Bronchial epithelial cell (primary cell): ENCODE results near the gene GPR15. TPM values are rescaled to one million over a fixed set of nuclear protein-coding genes. Genes with fewer than 3 reads are reported as not detected.

Experiments
- DNase-seq: peaks from one replicate; pipeline ENCODE4 v3.0.0-alpha.2; 2010; ENCODE audit warnings: low read depth
- FAIRE-seq: peaks from 2 replicates; lab custom pipeline; 2011; peaks lifted over from hg19 to GRCh38; lab: Jason Lieb, UNC
- H3K27me3 ChIP-seq: 2 replicates; pipeline ENCODE4 v1.5.1; 2011; ENCODE audit warnings: low read length; ENCODE audit not compliant: control insufficient read depth, insufficient read depth
- H3K36me3 ChIP-seq: 2 replicates; pipeline ENCODE4 v1.5.1; 2011; ENCODE audit warnings: low read length; ENCODE audit not compliant: control insufficient read depth, insufficient read depth
- H3K4me3 ChIP-seq: 2 replicates; pipeline ENCODE4 v1.5.1; 2011; ENCODE audit warnings: mild to moderate bottlenecking, low read depth, low read length, control low read depth
- CTCF ChIP-seq: IDR thresholded peaks from 2 replicates; pipeline ENCODE4 v1.5.1; 2011; ENCODE audit warnings: mild to moderate bottlenecking, moderate library complexity, low read length, control low read depth, inconsistent platforms; ENCODE audit not compliant: insufficient read depth, severe bottlenecking
- total RNA-seq: library from RNA; depleted of rRNA; stranded (reverse); fragments of >200 nt; gene quantifications from 2 replicates; pipeline ENCODE4 v1.2.1, GENCODE V29; 2014

GPR15 gene
- total RNA-seq, 1 donor from 2014 or later = not detected

GRCh38 chr3:98513736-98514135 is 18.0 kb upstream of the GPR15 start:
- no peak overlapping the region for H3K4me3 ChIP-seq
- H3K27me3 ChIP-seq = no peaks in the 10 kb centered on the region
- peaks cover 6% of the 10 kb centered on the region for H3K36me3 ChIP-seq
- DNase-seq (peak; percentile 12), FAIRE-seq (no peak)
- TF ChIP-seq CTCF = no peak

GRCh38 chr3:98514948-98515347 is 16.8 kb upstream of the GPR15 start:
- peaks cover 11% of the 10 kb centered on the region for H3K36me3 ChIP-seq
- no peak overlapping the region for H3K4me3 ChIP-seq
- no peak for DNase-seq
- no peak for TF ChIP-seq CTCF
- H3K27me3 ChIP-seq = no peaks in the 10 kb centered on the region
- FAIRE-seq = no peak

GRCh38 chr3:98518816-98519215 is 13.0 kb upstream of the GPR15 start:
- H3K27me3 ChIP-seq = no peaks in the 10 kb centered on the region
- FAIRE-seq (no peak), DNase-seq (no peak)
- peaks cover 14% of the 10 kb centered on the region for H3K36me3 ChIP-seq
- TF ChIP-seq CTCF = no peak
- H3K4me3 ChIP-seq = no peak overlapping the region

DNA sequence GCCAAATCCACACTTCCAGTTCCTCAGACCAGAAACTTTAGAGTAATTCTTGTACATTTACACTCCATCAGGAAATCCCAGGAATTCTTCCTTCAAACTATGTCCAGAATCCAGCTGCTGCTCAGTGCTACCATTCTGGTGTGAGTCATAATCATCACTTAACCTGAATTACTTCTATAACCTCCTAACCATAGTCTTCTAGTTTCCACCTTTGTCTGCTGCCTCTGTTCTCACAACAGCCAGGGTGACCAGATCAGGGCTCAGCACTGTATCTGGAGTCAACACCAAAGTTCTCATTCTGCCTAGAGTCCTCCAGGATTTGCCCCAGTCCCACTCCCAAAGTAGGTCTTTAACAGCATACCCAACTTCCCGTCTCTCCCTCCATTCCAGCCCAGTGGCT is 12.4 kb upstream of the GPR15 start:
- H3K27me3 ChIP-seq = no peaks in the 10 kb centered on the region
- H3K4me3 ChIP-seq = no peak overlapping the region
- FAIRE-seq (no peak), DNase-seq (peak; percentile 14)
- H3K36me3 ChIP-seq = peaks cover 14% of the 10 kb centered on the region
- TF ChIP-seq CTCF = no peak

DNA sequence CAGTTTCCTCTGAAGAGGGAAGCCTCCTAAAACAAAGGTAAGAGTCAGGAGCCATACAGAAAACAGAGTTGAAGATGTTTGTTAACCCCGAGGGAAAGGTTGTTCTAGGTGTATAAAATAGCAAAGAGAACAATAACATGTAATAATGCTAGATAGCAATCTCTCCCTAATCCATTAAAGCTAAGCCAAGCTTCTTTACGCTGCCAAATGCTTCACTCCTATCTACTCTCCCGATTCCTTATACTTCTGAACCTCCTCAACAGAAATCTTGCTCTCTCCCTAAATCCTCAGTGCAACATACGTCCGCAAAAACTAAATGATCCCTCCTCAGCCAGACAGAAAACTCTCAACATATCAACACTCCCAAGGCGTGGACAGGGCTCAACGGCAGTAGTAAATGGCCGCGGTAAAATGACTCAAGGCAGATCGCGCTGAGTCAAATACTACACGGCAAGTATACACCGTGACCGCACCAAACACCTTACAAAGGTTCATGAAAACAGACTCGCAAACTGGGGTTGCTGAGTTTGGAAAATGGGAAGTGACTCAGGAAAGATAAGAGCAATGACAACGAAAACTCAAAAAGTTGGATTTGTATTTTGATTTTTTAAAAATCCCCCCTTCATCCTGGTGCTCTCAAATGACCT is 9.8 kb upstream of the GPR15 start:
- FAIRE-seq (peak; percentile 97), DNase-seq (peak; percentile 84)
- H3K27me3 ChIP-seq = no peaks in the 10 kb centered on the region
- peaks cover 9% of the 10 kb centered on the region for H3K36me3 ChIP-seq
- peak overlapping the region; percentile 84 for H3K4me3 ChIP-seq
- TF ChIP-seq CTCF = no peak
